Activated CD4-positive, alpha-beta T cell treated with anti-CD3 and anti-CD28 coated beads, Interleukin-2, amount 50 U/mL, for 1 hour (primary cell): ENCODE measurements around the gene MPI.
A peak's percentile ranks its signal among the peaks of the same experiment; 100 is the strongest.

Experiments
- DNase-seq: peaks from one replicate; pipeline ENCODE4 v3.0.0-alpha.2; 2020

MPI gene

GRCh38 chr15:74950078-74950908 is 60.5 kb downstream of the MPI start:
- peak; percentile 77 for DNase-seq

- no peak for DNase-seq
These were observed 61.2 kb downstream of the MPI start for GRCh38 chr15:74951006-74951405.
